ENCODE results near the gene TGIF1.

The TGIF1 gene

GRCh38 chr18:3450012-3450798 lies at the start of gene TGIF1:
Gene TGIF1 (plus strand): TSS chr18:3450172. CDS start chr18:3450490, 318 bp downstream.
- no peaks in the 10 kb centered on the region for H3K36me3 ChIP-seq (ENCODE audit: control insufficient read depth, low read length)
- H3K27me3 ChIP-seq (ENCODE audit: control insufficient read depth, low read length): peaks cover 9% of the 10 kb centered on the region; the same call in 1 of the 2 replicates
- H3K27ac ChIP-seq (ENCODE audit: low read depth, low read length): peak within 1 kb of the TSS; percentile 88
- H3K4me3 ChIP-seq (ENCODE audit: low read length): peak within 1 kb of the TSS; percentile 96
- H3K9me2 ChIP-seq (replicated peaks; ENCODE audit: control insufficient read depth, low read length): no peaks in the 10 kb centered on the region
- TF ChIP-seq, protein P1, sequence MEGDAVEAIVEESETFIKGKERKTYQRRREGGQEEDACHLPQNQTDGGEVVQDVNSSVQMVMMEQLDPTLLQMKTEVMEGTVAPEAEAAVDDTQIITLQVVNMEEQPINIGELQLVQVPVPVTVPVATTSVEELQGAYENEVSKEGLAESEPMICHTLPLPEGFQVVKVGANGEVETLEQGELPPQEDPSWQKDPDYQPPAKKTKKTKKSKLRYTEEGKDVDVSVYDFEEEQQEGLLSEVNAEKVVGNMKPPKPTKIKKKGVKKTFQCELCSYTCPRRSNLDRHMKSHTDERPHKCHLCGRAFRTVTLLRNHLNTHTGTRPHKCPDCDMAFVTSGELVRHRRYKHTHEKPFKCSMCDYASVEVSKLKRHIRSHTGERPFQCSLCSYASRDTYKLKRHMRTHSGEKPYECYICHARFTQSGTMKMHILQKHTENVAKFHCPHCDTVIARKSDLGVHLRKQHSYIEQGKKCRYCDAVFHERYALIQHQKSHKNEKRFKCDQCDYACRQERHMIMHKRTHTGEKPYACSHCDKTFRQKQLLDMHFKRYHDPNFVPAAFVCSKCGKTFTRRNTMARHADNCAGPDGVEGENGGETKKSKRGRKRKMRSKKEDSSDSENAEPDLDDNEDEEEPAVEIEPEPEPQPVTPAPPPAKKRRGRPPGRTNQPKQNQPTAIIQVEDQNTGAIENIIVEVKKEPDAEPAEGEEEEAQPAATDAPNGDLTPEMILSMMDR (IDR thresholded peaks at IDR 0.05; ENCODE audit: low read depth, low read length, poor library complexity, severe bottlenecking): no peak
- H3K4me1 ChIP-seq (ENCODE audit: control insufficient read depth, low read length): peaks cover 57% of the 10 kb centered on the region
- peaks cover 45% of the 10 kb centered on the region for H3K79me2 ChIP-seq (ENCODE audit: control insufficient read depth, low read length)
- no peaks in the 10 kb centered on the region for H4K20me1 ChIP-seq (ENCODE audit: control insufficient read depth, insufficient read depth, low read depth, low read length)
- peaks cover 22% of the 10 kb centered on the region for H3F3A ChIP-seq (ENCODE audit: control insufficient read depth, insufficient read depth)
- H3K9me3 ChIP-seq (ENCODE audit: control insufficient read depth, insufficient read depth, low read length): no peaks in the 10 kb centered on the region
- peak within 1 kb of the TSS; percentile 79 for H3K4me2 ChIP-seq (ENCODE audit: low read length)

DNA sequence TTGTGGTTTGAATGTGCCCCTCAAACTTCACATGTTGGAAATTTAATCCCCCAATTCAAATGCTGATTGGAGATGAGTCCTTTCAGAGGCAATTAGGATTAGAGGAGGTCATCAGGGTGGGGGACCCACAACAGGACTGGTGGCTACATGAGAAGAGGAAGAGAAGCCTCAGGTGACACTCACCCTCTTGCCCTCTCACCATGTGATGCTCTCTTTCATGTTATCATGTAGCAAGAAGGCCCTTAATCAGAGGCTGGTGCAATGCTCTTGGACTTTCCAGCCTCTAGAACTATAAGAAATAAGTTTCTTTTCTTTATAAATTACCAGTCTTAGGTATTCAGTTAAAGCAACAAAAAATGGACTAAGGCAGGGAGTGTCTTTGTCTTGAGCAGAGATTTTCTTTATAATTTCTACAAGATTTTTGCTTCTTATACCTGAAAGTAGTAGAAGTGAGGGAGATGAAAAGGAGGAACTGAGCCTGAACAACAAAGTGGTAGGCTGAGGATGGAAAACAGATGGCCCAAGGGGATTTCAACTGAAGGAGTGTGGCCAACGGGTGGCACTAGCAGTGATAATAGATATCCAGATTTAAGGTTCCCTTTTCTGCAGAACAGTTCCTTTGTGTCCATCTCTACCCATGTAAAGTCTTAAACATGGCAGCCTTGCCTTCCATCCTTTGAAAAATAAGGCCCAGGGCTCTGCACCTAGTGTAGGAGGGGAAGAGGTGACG lies 49.2 kb upstream of the TGIF1 start:
- H3K9me3 ChIP-seq (ENCODE audit: control insufficient read depth, insufficient read depth, low read length): no peaks in the 10 kb centered on the region
- H3K27ac ChIP-seq (ENCODE audit: low read depth, low read length): peak overlapping the region; percentile 56; the same call in 1 of the 2 replicates
- H3K4me3 ChIP-seq (ENCODE audit: low read length): no peak overlapping the region
- no peaks in the 10 kb centered on the region for H4K20me1 ChIP-seq (ENCODE audit: control insufficient read depth, insufficient read depth, low read depth, low read length)
- no peaks in the 10 kb centered on the region for H3K79me2 ChIP-seq (ENCODE audit: control insufficient read depth, low read length)
- no peaks in the 10 kb centered on the region for H3K36me3 ChIP-seq (ENCODE audit: control insufficient read depth, low read length)
- no peaks in the 10 kb centered on the region for H3K27me3 ChIP-seq (ENCODE audit: control insufficient read depth, low read length)
- H3K4me2 ChIP-seq (ENCODE audit: low read length): peak overlapping the region; percentile 54; the same call in 1 of the 2 replicates
- H3K4me1 ChIP-seq (ENCODE audit: control insufficient read depth, low read length): peaks cover 29% of the 10 kb centered on the region
- TF ChIP-seq, protein P1 (IDR thresholded peaks at IDR 0.05; ENCODE audit: low read depth, low read length, poor library complexity, severe bottlenecking): no peak
- no peak for TF ChIP-seq EZH2phosphoT487 (IDR thresholded peaks at IDR 0.05; ENCODE audit: borderline replicate concordance, low read length)
- H3F3A ChIP-seq (ENCODE audit: control insufficient read depth, insufficient read depth): no peaks in the 10 kb centered on the region
- H3K9me2 ChIP-seq (replicated peaks; ENCODE audit: control insufficient read depth, low read length): no peaks in the 10 kb centered on the region

GRCh38 chr18:3401669-3402620 lies 48.0 kb upstream of the TGIF1 start:
- no peaks in the 10 kb centered on the region for H3K79me2 ChIP-seq (ENCODE audit: control insufficient read depth, low read length)
- no peaks in the 10 kb centered on the region for H4K20me1 ChIP-seq (ENCODE audit: control insufficient read depth, insufficient read depth, low read depth, low read length)
- no peaks in the 10 kb centered on the region for H3K9me2 ChIP-seq (replicated peaks; ENCODE audit: control insufficient read depth, low read length)
- H3K4me1 ChIP-seq (ENCODE audit: control insufficient read depth, low read length): peaks cover 29% of the 10 kb centered on the region
- H3K9me3 ChIP-seq (ENCODE audit: control insufficient read depth, insufficient read depth, low read length): no peaks in the 10 kb centered on the region
- peak overlapping the region; percentile 54 for H3K4me2 ChIP-seq (ENCODE audit: low read length)
- H3F3A ChIP-seq (ENCODE audit: control insufficient read depth, insufficient read depth): no peaks in the 10 kb centered on the region
- TF ChIP-seq, protein P1 (IDR thresholded peaks at IDR 0.05; ENCODE audit: low read depth, low read length, poor library complexity, severe bottlenecking): no peak
- no peak for TF ChIP-seq EZH2phosphoT487 (IDR thresholded peaks at IDR 0.05; ENCODE audit: borderline replicate concordance, low read length)
- H3K4me3 ChIP-seq (ENCODE audit: low read length): peak overlapping the region; percentile 12
- H3K27ac ChIP-seq (ENCODE audit: low read depth, low read length): peak overlapping the region; percentile 56
- H3K27me3 ChIP-seq (ENCODE audit: control insufficient read depth, low read length): no peaks in the 10 kb centered on the region
- no peaks in the 10 kb centered on the region for H3K36me3 ChIP-seq (ENCODE audit: control insufficient read depth, low read length)
